Pancreas (tissue), 10 donors: ENCODE measurements around the gene LSM3. TPM values are rescaled to one million over a fixed set of nuclear protein-coding genes. Genes with fewer than 3 reads are reported as not detected.
"Not testable (repeated sequence)": the region's sequence is repeated elsewhere in the genome, so short reads cannot be mapped to it uniquely, and the experiment has no call there.

Source experiments
- ATAC-seq, 4 donors: fragments of 200-7000 bp; cut with Tn5 transposase; one replicate each; pipeline versions ENCODE4 v1.8.0 to v1.9.1; 2020; ENCODE audit warnings: mild to moderate bottlenecking in 4 of 4, moderate library complexity in 4 of 4
- DNase-seq, 6 donors: peaks; one replicate each; pipeline ENCODE4 v3.0.0-alpha.2; 2020
- FAIRE-seq: peaks from 2 replicates; lab custom pipeline; 2012; peaks lifted over from hg19 to GRCh38; lab: Jason Lieb, UNC
- H3K27ac ChIP-seq, 4 donors: fragments of 200-600 bp; sonication (generic); 1 replicate in 3 of 4; 2 replicates in 1 of 4; pipeline versions ENCODE4 v1.5.0 to v1.8.0; 2020
- H3K27me3 ChIP-seq, 4 donors: fragments of 200-600 bp; one replicate each; pipeline ENCODE4 v1.8.0; 2021
- H3K36me3 ChIP-seq, 3 donors: fragments of 200-600 bp; sonication (generic) in 1 of 3; one replicate each; pipeline versions ENCODE4 v1.5.0 to v1.8.0; 2020 to 2021
- H3K4me1 ChIP-seq, 3 donors: fragments of 200-600 bp; one replicate each; pipeline ENCODE4 v1.8.0; 2021
- H3K4me3 ChIP-seq, 4 donors: fragments of 200-600 bp; sonication (generic) in 2 of 4; one replicate each; pipeline versions ENCODE4 v1.5.0 to v1.8.0; 2020 to 2021
- H3K9me3 ChIP-seq, 4 donors: fragments of 200-600 bp; one replicate each; pipeline ENCODE4 v1.8.0; 2021
- WGBS, 2 donors: extraction: QIAGEN DNeasy Blood & Tissue Kit; methylation state at CpG; one replicate each; pipeline ENCODE4 v1.1.7; 2013; 5-methylcytosine and 5-hydroxymethylcytosine counted together
- intact Hi-C, 3 donors: fragments of 100-400 bp; cut with DNase I; formaldehyde crosslinking; loops; one replicate each; pipeline versions ENCODE4 v1.11.1 to v1.14.2; 2022
- polyA plus RNA-seq, 2 donors: library from polyadenylated mRNA; stranded (reverse); fragments of 200-250 nt; gene quantifications; one replicate each; pipeline ENCODE4 v1.2.3, GENCODE V29; 2013
- total RNA-seq, 6 donors: library from RNA; stranded (reverse); fragmentation: NEBNext Ultra II Directional in 4 of 6; extraction: Animal tissue kit (Norgen Biotek cat#: 25700) in 4 of 6; gene quantifications; one replicate each; pipeline versions ENCODE4 v1.2.1 to v1.2.4, GENCODE V29; 2021 to 2023
- TF ChIP-seq, protein P1 (sequence below), 4 donors: fragments of 200-600 bp; sonication (generic) in 3 of 4; IDR thresholded peaks; one replicate each; pipeline versions ENCODE4 v1.5.0 to v1.8.0; 2021; ENCODE audit warnings: antibody characterized with exemption in 4 of 4
- donor health status: healthy with polysubstance abuse.
- donor health status: DM: no; HTN: no; CAD: no; lungs with moderate emphysema.
- donor health status: DM: no; HTN: no; CAD: no.
- donor health status: control.
- donor health status: control.
- donor health status: Bipolar disorder and iron deficiency.
- donor health status: DM: yes; HTN: yes; CAD: no.
- donor health status: DM: no; HTN: no; CAD: no.
- donor health status: DM: no; HTN: no; CAD: no.
- donor health status: DM: yes; HTN: yes; CAD: no.

LSM3 gene
- total and polyA plus RNA-seq, 8 donors: 3.2 to 7.9 (median 4.3) TPM

DNA sequence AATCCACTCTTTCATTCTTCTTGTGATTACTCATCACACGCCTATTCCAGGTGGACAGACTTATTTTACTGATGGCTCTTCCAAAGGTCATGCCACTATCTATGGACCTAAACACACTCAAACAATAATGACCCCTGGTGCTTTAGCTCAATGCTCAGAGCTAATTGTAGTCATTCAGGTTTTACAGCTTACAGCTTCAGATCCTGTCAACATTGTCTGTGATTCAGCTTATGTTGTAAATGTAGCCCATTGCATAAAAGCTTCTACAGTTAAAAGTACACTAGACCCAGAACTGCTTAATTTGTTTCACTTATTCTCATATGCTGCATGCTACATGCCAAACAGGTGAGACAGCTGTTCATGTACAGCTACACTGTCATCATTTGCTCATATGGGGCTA is 49.2 kb downstream of the LSM3 start:
- WGBS, 2 donors: 0 to 79% methylated on average over 1 of the region's 1 CpG
- FAIRE-seq: no peak
- Histone ChIP-seq H3K27me3 (no peaks in the 10 kb centered on the region), H3K9me3 (no peaks in the 10 kb centered on the region), H3K4me1 (no peaks in the 10 kb centered on the region), H3K27ac (no peak overlapping the region), H3K36me3 (no peaks in the 10 kb centered on the region), H3K4me3 (no peak overlapping the region)
- no peak for DNase-seq
- no peak for ATAC-seq
- TF ChIP-seq, protein P1, sequence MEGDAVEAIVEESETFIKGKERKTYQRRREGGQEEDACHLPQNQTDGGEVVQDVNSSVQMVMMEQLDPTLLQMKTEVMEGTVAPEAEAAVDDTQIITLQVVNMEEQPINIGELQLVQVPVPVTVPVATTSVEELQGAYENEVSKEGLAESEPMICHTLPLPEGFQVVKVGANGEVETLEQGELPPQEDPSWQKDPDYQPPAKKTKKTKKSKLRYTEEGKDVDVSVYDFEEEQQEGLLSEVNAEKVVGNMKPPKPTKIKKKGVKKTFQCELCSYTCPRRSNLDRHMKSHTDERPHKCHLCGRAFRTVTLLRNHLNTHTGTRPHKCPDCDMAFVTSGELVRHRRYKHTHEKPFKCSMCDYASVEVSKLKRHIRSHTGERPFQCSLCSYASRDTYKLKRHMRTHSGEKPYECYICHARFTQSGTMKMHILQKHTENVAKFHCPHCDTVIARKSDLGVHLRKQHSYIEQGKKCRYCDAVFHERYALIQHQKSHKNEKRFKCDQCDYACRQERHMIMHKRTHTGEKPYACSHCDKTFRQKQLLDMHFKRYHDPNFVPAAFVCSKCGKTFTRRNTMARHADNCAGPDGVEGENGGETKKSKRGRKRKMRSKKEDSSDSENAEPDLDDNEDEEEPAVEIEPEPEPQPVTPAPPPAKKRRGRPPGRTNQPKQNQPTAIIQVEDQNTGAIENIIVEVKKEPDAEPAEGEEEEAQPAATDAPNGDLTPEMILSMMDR (IDR thresholded peaks at IDR 0.05): no peak
- intact Hi-C loops: no loop called here

DNA sequence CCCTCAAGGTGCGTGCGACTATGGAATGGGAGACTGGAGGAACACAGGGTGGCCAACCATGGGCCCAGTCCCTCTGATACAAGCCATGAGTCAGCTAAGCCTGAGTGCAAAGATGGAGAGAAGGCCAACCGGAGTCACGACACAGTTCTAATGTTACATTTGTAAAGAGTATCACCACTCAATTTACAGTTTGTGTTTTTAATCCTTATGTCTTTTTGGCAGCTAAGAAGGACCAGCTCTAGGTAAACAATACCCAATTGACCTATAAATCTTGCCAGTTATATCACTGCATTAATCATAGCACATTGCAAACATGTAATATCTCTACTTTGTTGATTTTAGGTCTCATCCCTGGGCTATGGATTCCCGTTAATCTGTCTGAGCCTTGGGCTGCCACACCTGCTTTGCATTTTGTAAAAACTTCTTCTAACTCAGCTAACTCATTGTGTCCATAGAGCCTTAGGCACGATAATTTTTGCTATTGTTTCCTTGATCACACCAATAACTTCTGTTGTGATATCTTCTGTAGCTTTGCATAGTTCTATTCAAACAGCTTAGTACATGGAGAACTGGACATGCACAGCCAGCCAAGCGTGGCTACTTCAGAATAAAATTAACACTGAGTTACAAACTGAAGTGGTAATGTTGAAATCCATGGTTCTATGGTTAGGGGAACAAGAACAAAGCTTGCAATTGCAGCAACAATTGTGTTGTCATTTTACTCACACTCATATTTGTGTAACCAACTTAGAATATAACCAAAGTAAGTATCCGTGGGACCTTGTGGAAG is 50.3 kb downstream of the LSM3 start:
- no peak overlapping the region for H3K4me3 ChIP-seq
- no peak overlapping the region for H3K27ac ChIP-seq
- FAIRE-seq: no peak
- H3K27me3 ChIP-seq: no peaks in the 10 kb centered on the region
- intact Hi-C loops: no loop called here
- TF ChIP-seq, protein P1 (IDR thresholded peaks at IDR 0.05): no peak
- H3K9me3 ChIP-seq: no peaks in the 10 kb centered on the region
- no peak for ATAC-seq
- H3K36me3 ChIP-seq: no peaks in the 10 kb centered on the region
- WGBS, 2 donors: 80 to 88% methylated on average over 8 of the region's 8 CpGs
- H3K4me1 ChIP-seq: no peaks in the 10 kb centered on the region
- no peak for DNase-seq

- DNase-seq, intact Hi-C loops, H3K4me3 ChIP-seq, H3K27ac ChIP-seq, ATAC-seq, H3K4me1 ChIP-seq, H3K27me3 ChIP-seq, FAIRE-seq, H3K36me3 ChIP-seq, H3K9me3 ChIP-seq: not testable (repeated sequence)
- WGBS, 2 donors: 69 to 76% methylated on average over 6 of the region's 6 CpGs
Observed at GRCh38 chr3:14229695-14230094, 51.1 kb downstream of the LSM3 start.

DNA sequence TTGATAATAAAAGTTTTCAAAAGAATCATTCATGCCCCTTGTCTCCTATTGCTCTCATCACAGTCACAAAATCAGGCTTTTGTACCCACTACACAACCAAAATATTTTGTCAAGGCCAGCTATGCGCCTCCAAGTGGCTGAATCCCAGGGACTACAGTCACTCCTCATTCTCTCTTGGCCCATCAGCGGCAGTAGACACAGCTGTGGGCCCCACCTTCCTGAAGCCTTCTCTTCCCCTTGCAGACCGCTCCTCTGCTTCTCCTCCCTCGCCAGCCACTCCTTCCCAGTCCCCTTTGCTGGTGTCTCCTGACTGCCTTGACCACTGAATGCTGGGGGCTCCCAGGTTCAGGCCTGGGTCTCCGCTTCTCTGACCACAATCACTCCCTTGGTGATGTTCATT is 52.1 kb downstream of the LSM3 start:
- no peaks in the 10 kb centered on the region for H3K27me3 ChIP-seq
- H3K27ac ChIP-seq: no peak overlapping the region
- H3K9me3 ChIP-seq: no peaks in the 10 kb centered on the region
- no peak overlapping the region for H3K4me3 ChIP-seq
- TF ChIP-seq, protein P1 (IDR thresholded peaks at IDR 0.05): no peak
- FAIRE-seq (no peak), DNase-seq (no peak), ATAC-seq (no peak)
- intact Hi-C loops: no loop called here
- 82% methylated on average over 4 to 5 of the region's 5 CpGs for WGBS, 2 donors
- H3K36me3 ChIP-seq: no peaks in the 10 kb centered on the region
- no peaks in the 10 kb centered on the region for H3K4me1 ChIP-seq

DNA sequence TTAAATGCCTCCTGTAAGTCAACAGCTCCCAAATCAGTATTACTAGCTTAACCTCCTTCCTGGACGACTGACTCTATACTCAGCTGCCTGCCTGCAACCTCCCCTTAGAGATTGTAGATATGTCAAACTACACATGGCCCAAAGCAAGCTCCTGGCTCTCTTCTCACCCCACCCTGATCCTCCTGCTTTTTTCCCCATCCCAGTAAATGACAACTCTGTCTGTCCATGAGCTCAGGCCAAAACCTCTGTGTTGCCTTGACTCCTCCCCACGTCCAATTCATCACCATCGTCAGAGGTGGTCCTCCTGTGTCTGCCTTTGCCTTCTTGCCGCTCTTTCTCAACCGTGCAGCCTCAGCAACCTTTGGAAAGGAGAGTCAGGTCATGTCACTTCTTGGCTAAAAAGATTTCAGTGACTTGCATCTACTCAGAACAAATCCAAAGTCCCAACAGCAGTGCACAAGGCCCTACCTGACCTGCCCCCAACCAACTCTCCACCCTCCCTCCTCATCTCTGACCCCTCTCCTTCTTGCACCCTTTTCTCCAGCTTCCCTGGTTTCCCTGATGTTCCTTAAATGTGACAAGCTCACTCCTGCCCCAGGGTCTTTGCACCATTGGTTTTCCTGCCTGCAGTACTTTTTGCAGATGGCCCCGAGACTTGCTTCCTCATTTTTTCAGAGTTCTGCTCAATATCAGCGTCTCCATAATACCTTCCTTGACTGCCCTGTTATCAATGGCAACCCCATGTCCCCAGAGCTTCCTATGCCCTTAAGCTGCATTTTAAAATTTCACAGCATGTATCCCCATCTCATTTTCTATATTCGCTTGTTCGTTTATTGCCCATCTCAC is 52.8 kb downstream of the LSM3 start:
- DNase-seq (no peak), FAIRE-seq (no peak), ATAC-seq (no peak)
- WGBS, 2 donors: 66 to 80% methylated on average over 9 of the region's 9 CpGs
- no peaks in the 10 kb centered on the region for H3K36me3 ChIP-seq
- intact Hi-C loops: no loop called here
- H3K9me3 ChIP-seq: no peaks in the 10 kb centered on the region
- no peak overlapping the region for H3K27ac ChIP-seq
- H3K27me3 ChIP-seq: no peaks in the 10 kb centered on the region
- TF ChIP-seq, protein P1 (IDR thresholded peaks at IDR 0.05): no peak
- no peaks in the 10 kb centered on the region for H3K4me1 ChIP-seq
- no peak overlapping the region for H3K4me3 ChIP-seq
